Esophagus muscularis mucosa (tissue), 4 donors: ENCODE measurements around the gene ITGA7.

Experiments
- CTCF ChIP-seq, 3 experiments: fragments of 200-600 bp in 2 of 3; fragments of 450-650 bp in 1 of 3; sonication (generic) in 2 of 3; IDR thresholded peaks; one replicate each; pipeline ENCODE4 v1.5.1; 2017 to 2019; ENCODE audit warnings: antibody characterized with exemption in 3 of 3, mild to moderate bottlenecking in 2 of 3, moderate library complexity in 1 of 3
- EP300 ChIP-seq: sonication (generic); formaldehyde crosslinking; IDR thresholded peaks from one replicate; pipeline ENCODE4 v1.6.1; 2017; ENCODE audit warnings: antibody characterized with exemption
- POLR2A ChIP-seq: fragments of 450-650 bp; IDR thresholded peaks from one replicate; pipeline ENCODE4 v1.6.1; 2017; ENCODE audit warnings: antibody characterized with exemption, moderate library complexity, mild to moderate bottlenecking, low read depth

GRCh38 chr12:55658635-55659391 lies 48.9 kb downstream of the ITGA7 start:
- no peak for TF ChIP-seq CTCF (IDR thresholded peaks at IDR 0.05)
- TF ChIP-seq EP300: no peak
- TF ChIP-seq POLR2A: no peak
